Caco-2 (cell line): Measurements from ENCODE around the gene C9. TPM values are rescaled to one million over a fixed set of nuclear protein-coding genes. Genes with fewer than 3 reads are reported as not detected.

ENCODE experiments used
- BruUV-seq: library from RNA; stranded (reverse); fragments of 400-500 nt; replicated peaks from 2 replicates; lab custom pipeline; 2021; lab: Mats Ljungman, UMichigan
- CTCF ChIA-PET: fragments of 300-600 bp; sonication (Branson Sonifier 250); formaldehyde crosslinking; loops from one replicate; lab custom pipeline; 2022; ENCODE audit warnings: antibody characterized with exemption; lab: Charles Lee
- POLR2A ChIA-PET: fragments of 300-600 bp; sonication (Branson Sonifier 250); formaldehyde crosslinking; loops from one replicate; lab custom pipeline; 2022; ENCODE audit warnings: antibody characterized with exemption; lab: Charles Lee
- DNase-seq, 2 experiments: peaks; one replicate each; pipeline versions ENCODE4 v3.0.0 to v3.0.0-alpha.2; 2020 to 2022
- H3K27me3 ChIP-seq: replicated peaks from 2 replicates; pipeline ENCODE4 v1.6.0; 2011; ENCODE audit warnings: low read length; ENCODE audit not compliant: control insufficient read depth, insufficient read depth
- H3K36me3 ChIP-seq: 2 replicates; pipeline ENCODE4 v1.5.1; 2011; ENCODE audit warnings: low read length; ENCODE audit not compliant: control insufficient read depth, insufficient read depth
- H3K4me1 ChIP-seq: fragments of 250-450 bp; sonication (Bioruptor Pico); 2 replicates; pipeline ENCODE4 v1.5.1; 2020; ENCODE audit warnings: mild to moderate bottlenecking
- H3K4me3 ChIP-seq: 2 replicates; pipeline ENCODE4 v1.5.1; 2011; ENCODE audit warnings: low read depth, mild to moderate bottlenecking, control low read depth, low read length
- H3K9me3 ChIP-seq: fragments of 250-450 bp; sonication (Bioruptor Pico); 2 replicates; pipeline ENCODE4 v1.5.1; 2020; ENCODE audit warnings: mild to moderate bottlenecking, moderate library complexity
- H3K27ac Mint-ChIP-seq: one replicate; pipeline ENCODE4 v1.8.0; 2022; ENCODE audit warnings: mixed read lengths; ENCODE audit not compliant: unreplicated experiment
- H3K27me3 Mint-ChIP-seq: one replicate; pipeline ENCODE4 v1.8.0; 2022; ENCODE audit warnings: mixed read lengths; ENCODE audit not compliant: insufficient read depth, unreplicated experiment
- H3K36me3 Mint-ChIP-seq: one replicate; pipeline ENCODE4 v1.8.0; 2022; ENCODE audit warnings: mild to moderate bottlenecking, mixed read lengths; ENCODE audit not compliant: insufficient read depth, unreplicated experiment
- H3K4me1 Mint-ChIP-seq: one replicate; pipeline ENCODE4 v1.8.0; 2022; ENCODE audit warnings: low read depth, mixed read lengths; ENCODE audit not compliant: unreplicated experiment
- H3K4me3 Mint-ChIP-seq: one replicate; pipeline ENCODE4 v1.8.0; 2022; ENCODE audit warnings: mild to moderate bottlenecking, moderate library complexity, mixed read lengths; ENCODE audit not compliant: unreplicated experiment
- H3K9me3 Mint-ChIP-seq: one replicate; pipeline ENCODE4 v1.8.0; 2022; ENCODE audit warnings: mixed read lengths; ENCODE audit not compliant: unreplicated experiment
- CTCF ChIP-seq, 2 experiments: fragments of 200-600 bp in 1 of 2; IDR thresholded peaks; 1 replicate in 1 of 2; 2 replicates in 1 of 2; pipeline versions ENCODE4 v1.5.1 to v1.8.0; 2011 to 2022; ENCODE audit warnings: antibody characterized with exemption in 1 of 2, control low read depth in 1 of 2, inconsistent platforms in 1 of 2, low read depth in 1 of 2, low read length in 1 of 2, mild to moderate bottlenecking in 1 of 2, moderate library complexity in 1 of 2; ENCODE audit not compliant: insufficient read depth in 1 of 2, severe bottlenecking in 1 of 2, unreplicated experiment in 1 of 2
- intact Hi-C: fragments of 100-400 bp; cut with micrococcal nuclease; formaldehyde crosslinking; loops from one replicate; pipeline ENCODE4 v1.10.0; 2022; ENCODE audit not compliant: unreplicated experiment
- total RNA-seq: library from RNA; stranded (reverse); gene quantifications from 2 replicates; pipeline ENCODE4 v1.2.3, GENCODE V29; 2022

C9 gene
- total RNA-seq, 1 experiment from 2014 or later, result 0.41 TPM

GRCh38 chr5:39352170-39352569 is 12.1 kb downstream of the C9 start:
- no peaks in the 10 kb centered on the region for H3K27me3 Mint-ChIP-seq
- ChIA-PET CTCF (no interaction called here), POLR2A (no interaction called here)
- BruUV-seq, result no TSS peak
- TF ChIP-seq CTCF (IDR thresholded peaks at IDR 0.05; ENCODE audit: insufficient read depth in 1 of 2, low read depth in 1 of 2, low read length in 1 of 2, severe bottlenecking in 1 of 2, unreplicated experiment in 1 of 2), result no peak
- no peaks in the 10 kb centered on the region for H3K36me3 ChIP-seq
- no peaks in the 10 kb centered on the region for H3K36me3 Mint-ChIP-seq
- H3K4me1 ChIP-seq, result no peaks in the 10 kb centered on the region
- H3K4me3 Mint-ChIP-seq, result no peak overlapping the region
- no peak overlapping the region for H3K4me3 ChIP-seq
- peaks cover 33% of the 10 kb centered on the region for H3K9me3 Mint-ChIP-seq
- H3K9me3 ChIP-seq, result peaks cover 22% of the 10 kb centered on the region
- no peaks in the 10 kb centered on the region for H3K27me3 ChIP-seq
- no peak for DNase-seq
- no peaks in the 10 kb centered on the region for H3K4me1 Mint-ChIP-seq
- H3K27ac Mint-ChIP-seq, result no peak overlapping the region
- intact Hi-C loops, result no loop called here

- ChIA-PET CTCF (no interaction called here), POLR2A (no interaction called here)
- H3K27ac Mint-ChIP-seq, result no peak overlapping the region
- no peaks in the 10 kb centered on the region for H3K36me3 Mint-ChIP-seq
- intact Hi-C loops, result no loop called here
- H3K36me3 ChIP-seq, result no peaks in the 10 kb centered on the region
- no peak overlapping the region for H3K4me3 ChIP-seq
- no peak overlapping the region for H3K4me3 Mint-ChIP-seq
- no peak for DNase-seq
- no TSS peak for BruUV-seq
- TF ChIP-seq CTCF (IDR thresholded peaks at IDR 0.05; ENCODE audit: insufficient read depth in 1 of 2, low read depth in 1 of 2, low read length in 1 of 2, severe bottlenecking in 1 of 2, unreplicated experiment in 1 of 2), result no peak
- H3K4me1 Mint-ChIP-seq, result no peaks in the 10 kb centered on the region
- no peaks in the 10 kb centered on the region for H3K27me3 Mint-ChIP-seq
- H3K9me3 ChIP-seq, result peaks cover 22% of the 10 kb centered on the region
- no peaks in the 10 kb centered on the region for H3K27me3 ChIP-seq
- no peaks in the 10 kb centered on the region for H3K4me1 ChIP-seq
- peaks cover 33% of the 10 kb centered on the region for H3K9me3 Mint-ChIP-seq
Measured at GRCh38 chr5:39349484-39349883, 14.8 kb downstream of the C9 start.

GRCh38 chr5:39342460-39342859 is 21.8 kb downstream of the C9 start:
- Mint-ChIP-seq H3K9me3 (no peaks in the 10 kb centered on the region), H3K4me1 (peaks cover 14% of the 10 kb centered on the region), H3K36me3 (no peaks in the 10 kb centered on the region), H3K4me3 (no peak overlapping the region), H3K27me3 (no peaks in the 10 kb centered on the region), H3K27ac (no peak overlapping the region)
- H3K9me3 ChIP-seq, result no peaks in the 10 kb centered on the region
- H3K4me1 ChIP-seq, result peaks cover 5% of the 10 kb centered on the region; the same call in 1 of the 2 replicates
- ChIA-PET CTCF (no interaction called here), POLR2A (no interaction called here)
- TF ChIP-seq CTCF (IDR thresholded peaks at IDR 0.05; ENCODE audit: insufficient read depth in 1 of 2, low read depth in 1 of 2, low read length in 1 of 2, severe bottlenecking in 1 of 2, unreplicated experiment in 1 of 2), result no peak
- intact Hi-C loops, result no loop called here
- BruUV-seq, result no TSS peak
- no peaks in the 10 kb centered on the region for H3K27me3 ChIP-seq
- no peak overlapping the region for H3K4me3 ChIP-seq
- no peaks in the 10 kb centered on the region for H3K36me3 ChIP-seq
- DNase-seq, result no peak
